ENCODE measurements around the gene FNBP1.

DNA sequence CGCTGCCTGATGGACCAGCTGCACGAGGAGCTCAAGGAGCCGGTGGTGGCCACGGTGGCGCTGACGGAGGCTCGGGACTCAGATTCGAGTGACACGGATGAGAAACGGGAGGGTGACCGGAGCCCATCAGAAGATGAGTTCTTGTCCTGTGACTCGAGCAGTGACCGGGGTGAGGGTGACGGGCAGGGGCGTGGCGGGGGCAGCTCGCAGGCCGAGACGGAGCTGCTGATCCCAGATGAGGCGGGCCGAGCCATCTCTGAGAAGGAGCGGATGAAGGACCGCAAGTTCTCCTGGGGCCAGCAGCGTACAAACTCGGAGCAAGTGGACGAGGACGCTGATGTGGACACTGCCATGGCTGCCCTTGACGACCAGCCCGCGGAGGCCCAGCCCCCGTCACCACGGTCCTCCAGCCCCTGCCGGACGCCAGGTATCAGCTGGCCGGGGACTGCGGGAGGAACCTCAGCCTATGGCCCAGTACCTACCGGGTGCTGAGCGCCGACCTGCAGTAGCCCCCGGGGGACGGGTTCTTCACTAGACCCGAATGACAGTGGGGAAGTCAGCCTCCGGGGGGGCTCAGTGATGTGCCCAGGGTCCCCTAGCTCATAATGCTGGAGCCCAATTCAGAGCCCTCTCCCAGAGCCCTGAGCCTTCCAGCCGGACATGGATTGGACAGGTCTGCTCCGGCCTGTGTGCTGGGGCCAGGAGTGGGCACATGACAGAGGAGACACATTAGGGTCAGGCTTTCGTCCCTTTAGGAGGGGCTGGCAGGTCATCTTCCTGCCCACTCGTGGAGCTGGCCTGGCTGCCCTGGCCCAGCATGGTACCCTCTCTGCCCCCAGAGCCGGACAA, 174.7 kb downstream of the FNBP1 start:
- TF ChIP-seq, protein P1, sequence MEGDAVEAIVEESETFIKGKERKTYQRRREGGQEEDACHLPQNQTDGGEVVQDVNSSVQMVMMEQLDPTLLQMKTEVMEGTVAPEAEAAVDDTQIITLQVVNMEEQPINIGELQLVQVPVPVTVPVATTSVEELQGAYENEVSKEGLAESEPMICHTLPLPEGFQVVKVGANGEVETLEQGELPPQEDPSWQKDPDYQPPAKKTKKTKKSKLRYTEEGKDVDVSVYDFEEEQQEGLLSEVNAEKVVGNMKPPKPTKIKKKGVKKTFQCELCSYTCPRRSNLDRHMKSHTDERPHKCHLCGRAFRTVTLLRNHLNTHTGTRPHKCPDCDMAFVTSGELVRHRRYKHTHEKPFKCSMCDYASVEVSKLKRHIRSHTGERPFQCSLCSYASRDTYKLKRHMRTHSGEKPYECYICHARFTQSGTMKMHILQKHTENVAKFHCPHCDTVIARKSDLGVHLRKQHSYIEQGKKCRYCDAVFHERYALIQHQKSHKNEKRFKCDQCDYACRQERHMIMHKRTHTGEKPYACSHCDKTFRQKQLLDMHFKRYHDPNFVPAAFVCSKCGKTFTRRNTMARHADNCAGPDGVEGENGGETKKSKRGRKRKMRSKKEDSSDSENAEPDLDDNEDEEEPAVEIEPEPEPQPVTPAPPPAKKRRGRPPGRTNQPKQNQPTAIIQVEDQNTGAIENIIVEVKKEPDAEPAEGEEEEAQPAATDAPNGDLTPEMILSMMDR (IDR thresholded peaks at IDR 0.05 in 4 of 5, conservative IDR thresholded peaks at IDR 0.05 in 1 of 5) = no peak
- no peak for TF ChIP-seq POLR2A (IDR thresholded peaks at IDR 0.05)
